ENCODE data around the gene KCNK16. TPM values are rescaled to one million over a fixed set of nuclear protein-coding genes. Genes with fewer than 3 reads are reported as not detected.
"Not testable (repeated sequence)": the region's sequence is repeated elsewhere in the genome, so short reads cannot be mapped to it uniquely, and the experiment has no call there.

The KCNK16 gene
- total RNA-seq, 1 donor, result not detected

- H3K4me3 ChIP-seq (ENCODE audit: insufficient read depth, low read length), result no peak overlapping the region
- no peak overlapping the region for H3K27ac ChIP-seq (ENCODE audit: low read depth, low read length)
- H3K79me2 ChIP-seq (ENCODE audit: insufficient read depth, low read length), result no peaks in the 10 kb centered on the region
- no peaks in the 10 kb centered on the region for H4K20me1 ChIP-seq (ENCODE audit: insufficient read depth, low read length)
- H3K4me2 ChIP-seq (ENCODE audit: insufficient read depth, low read length), result no peak overlapping the region
- TF ChIP-seq CTCF (IDR thresholded peaks at IDR 0.05; ENCODE audit: extremely low read depth, low read depth, low read length), result no peak
- no peaks in the 10 kb centered on the region for H3K27me3 ChIP-seq (ENCODE audit: insufficient read depth, low read length)
- H3K36me3 ChIP-seq (ENCODE audit: insufficient read depth, low read length), result no peaks in the 10 kb centered on the region
- H2AFZ ChIP-seq (ENCODE audit: low read length), result no peak overlapping the region
- no peaks in the 10 kb centered on the region for H3K9me3 ChIP-seq (ENCODE audit: low read depth, low read length)
- DNase-seq (ENCODE audit: insufficient read length, low spot score, missing footprints), result no peak
- no peaks in the 10 kb centered on the region for H3K4me1 ChIP-seq (ENCODE audit: insufficient read depth, low read length)
Observed at GRCh38 chr6:39287601-39288000, 34.9 kb downstream of the KCNK16 start.

- H3K27ac ChIP-seq (ENCODE audit: low read depth, low read length); H3K4me1 ChIP-seq (ENCODE audit: insufficient read depth, low read length); H3K36me3 ChIP-seq (ENCODE audit: insufficient read depth, low read length); H3K9me3 ChIP-seq (ENCODE audit: low read depth, low read length); H3K4me3 ChIP-seq (ENCODE audit: insufficient read depth, low read length); H3K27me3 ChIP-seq (ENCODE audit: insufficient read depth, low read length); DNase-seq (ENCODE audit: insufficient read length, low spot score, missing footprints); H2AFZ ChIP-seq (ENCODE audit: low read length); H4K20me1 ChIP-seq (ENCODE audit: insufficient read depth, low read length); H3K79me2 ChIP-seq (ENCODE audit: insufficient read depth, low read length); H3K4me2 ChIP-seq (ENCODE audit: insufficient read depth, low read length): not testable (repeated sequence)
Observed at GRCh38 chr6:39286596-39286995, 35.9 kb downstream of the KCNK16 start.

- H2AFZ ChIP-seq (ENCODE audit: low read length), result no peak overlapping the region
- no peaks in the 10 kb centered on the region for H3K9me3 ChIP-seq (ENCODE audit: low read depth, low read length)
- peaks cover 3% of the 10 kb centered on the region for H3K4me1 ChIP-seq (ENCODE audit: insufficient read depth, low read length)
- H3K4me3 ChIP-seq (ENCODE audit: insufficient read depth, low read length), result no peak overlapping the region
- H4K20me1 ChIP-seq (ENCODE audit: insufficient read depth, low read length), result no peaks in the 10 kb centered on the region
- H3K27me3 ChIP-seq (ENCODE audit: insufficient read depth, low read length), result no peaks in the 10 kb centered on the region
- H3K79me2 ChIP-seq (ENCODE audit: insufficient read depth, low read length), result no peaks in the 10 kb centered on the region
- H3K27ac ChIP-seq (ENCODE audit: low read depth, low read length), result no peak overlapping the region
- H3K36me3 ChIP-seq (ENCODE audit: insufficient read depth, low read length), result no peaks in the 10 kb centered on the region
- H3K4me2 ChIP-seq (ENCODE audit: insufficient read depth, low read length), result no peak overlapping the region
- TF ChIP-seq CTCF (IDR thresholded peaks at IDR 0.05; ENCODE audit: extremely low read depth, low read depth, low read length), result no peak
- no peak for DNase-seq (ENCODE audit: insufficient read length, low spot score, missing footprints)
Observed at GRCh38 chr6:39282774-39283173, 39.7 kb downstream of the KCNK16 start.

- no peak for TF ChIP-seq CTCF (IDR thresholded peaks at IDR 0.05; ENCODE audit: extremely low read depth, low read depth, low read length)
- H3K4me2 ChIP-seq (ENCODE audit: insufficient read depth, low read length), result no peak overlapping the region
- H3K79me2 ChIP-seq (ENCODE audit: insufficient read depth, low read length), result no peaks in the 10 kb centered on the region
- H3K27me3 ChIP-seq (ENCODE audit: insufficient read depth, low read length), result no peaks in the 10 kb centered on the region
- peaks cover 3% of the 10 kb centered on the region for H3K4me1 ChIP-seq (ENCODE audit: insufficient read depth, low read length)
- H3K27ac ChIP-seq (ENCODE audit: low read depth, low read length), result no peak overlapping the region
- no peaks in the 10 kb centered on the region for H3K36me3 ChIP-seq (ENCODE audit: insufficient read depth, low read length)
- no peak overlapping the region for H3K4me3 ChIP-seq (ENCODE audit: insufficient read depth, low read length)
- H3K9me3 ChIP-seq (ENCODE audit: low read depth, low read length), result no peaks in the 10 kb centered on the region
- no peaks in the 10 kb centered on the region for H4K20me1 ChIP-seq (ENCODE audit: insufficient read depth, low read length)
- H2AFZ ChIP-seq (ENCODE audit: low read length), result no peak overlapping the region
- DNase-seq (ENCODE audit: insufficient read length, low spot score, missing footprints), result no peak
Observed at GRCh38 chr6:39281312-39281980, 41.1 kb downstream of the KCNK16 start.

Data from osteoblast (primary cell).